C4-2B (cell line): ENCODE results near the gene TRHDE.

Experiments used
- CTCF ChIP-seq: fragments of 450-650 bp; conservative IDR thresholded peaks from 2 replicates; pipeline ENCODE4 v1.5.1; 2017; ENCODE audit warnings: mild to moderate bottlenecking
- ZFX ChIP-seq: fragments of 450-650 bp; IDR thresholded peaks from 2 replicates; pipeline ENCODE4 v1.6.1; 2017

GRCh38 chr12:72679147-72679757 is 407.1 kb downstream of the TRHDE start:
- TF ChIP-seq CTCF (no peak), ZFX (no peak)
